OCI-LY7 (cell line): ENCODE measurements around the gene LPGAT1.

Source experiments
- CTCF ChIP-seq: fragments of 200-600 bp; sonication (generic); conservative IDR thresholded peaks from 2 replicates; pipeline ENCODE4 v1.5.1; 2014; ENCODE audit warnings: mild to moderate bottlenecking, antibody characterized with exemption, low read length, moderate library complexity, mixed read lengths
- EZH2phosphoT487 ChIP-seq: fragments of 200-600 bp; sonication (generic); IDR thresholded peaks from 2 replicates; pipeline ENCODE4 v1.6.1; 2018; ENCODE audit warnings: low read depth, borderline replicate concordance, mild to moderate bottlenecking, mixed run types, antibody characterized with exemption, low read length, moderate library complexity, mixed read lengths

GRCh38 chr1:211816586-211816985, 14.0 kb downstream of the LPGAT1 start:
- TF ChIP-seq CTCF: no peak
- TF ChIP-seq EZH2phosphoT487: no peak
